Measurements from ENCODE around the gene APBA2. TPM values are rescaled to one million over a fixed set of nuclear protein-coding genes. Genes with fewer than 3 reads are reported as not detected.

Gene APBA2
- total and polyA plus RNA-seq, 10 of the 15 experiments (the other 5 are each of a cell fraction or from before 2014, with no cell fraction given): 0.06 to 0.26 (median 0.07) TPM; not detected in 7

- TF ChIP-seq MTA3 (IDR thresholded peaks at IDR 0.05; ENCODE audit: borderline replicate concordance, low read length): no peak
- TF ChIP-seq EZH2 (IDR thresholded peaks at IDR 0.05; ENCODE audit: borderline replicate concordance, control insufficient read depth, low read depth, low read length): no peak
- no peak for TF ChIP-seq SMAD5 (IDR thresholded peaks at IDR 0.05; ENCODE audit: low read depth)
These were observed 97.1 kb downstream of the APBA2 start (continued) for GRCh38 chr15:28982886-28983285.

- no peak for DNase-seq (ENCODE audit: low read depth, low spot score)
- WGBS (ENCODE audit: insufficient coverage, insufficient replicate concordance, low lambda C conversion rate, missing lambda C conversion rate): 52% methylated on average over 19 of the region's 20 CpGs
- POLR2A ChIA-PET: no interaction called here
These were observed 97.9 kb downstream of the APBA2 start for GRCh38 chr15:28983432-28984311.

More at GRCh38 chr15:28983432-28984311, 97.9 kb downstream of the APBA2 start:
- Histone ChIP-seq H3K27me3 (replicated peaks in 1 of 2; ENCODE audit: control insufficient read depth in 2 of 2, insufficient read depth in 2 of 2, low read length in 1 of 2) (peaks cover 0 to 4% of the 10 kb centered on the region in 2 experiments; a peak in 2 of 4 replicates), H3K4me1 (ENCODE audit: control insufficient read depth, insufficient read depth, low read length) (no peaks in the 10 kb centered on the region), H3K79me2 (ENCODE audit: control insufficient read depth, insufficient read depth, low read length) (no peaks in the 10 kb centered on the region), H3K9ac (ENCODE audit: control insufficient read depth, insufficient read depth, low read length) (no peak overlapping the region), H3K36me3 (ENCODE audit: control insufficient read depth in 2 of 2, insufficient read depth in 2 of 2, low read length in 1 of 2) (no peaks in the 10 kb centered on the region), H3K27ac (ENCODE audit: control insufficient read depth, insufficient read depth) (no peak overlapping the region), H3K9me3 (replicated peaks; ENCODE audit: control insufficient read depth, insufficient read depth, low read length) (no peaks in the 10 kb centered on the region), H3K4me2 (ENCODE audit: control insufficient read depth, insufficient read depth) (no peak overlapping the region), H4K20me1 (ENCODE audit: control insufficient read depth, insufficient read depth) (no peaks in the 10 kb centered on the region), H2AFZ (ENCODE audit: control insufficient read depth, low read depth, low read length) (no peak overlapping the region), H3K4me3 (no peak overlapping the region)
- CTCF ChIA-PET: interaction anchor here (0.9 kb wide), 1 partner anchor 9 kb away, joined by 3 read pairs; no protein-coding TSS in a partner anchor
- intact Hi-C loops (cut with micrococcal nuclease; ENCODE audit: unreplicated experiment) (no loop called here), in situ Hi-C loops (cut with MboI) (no loop called here)
- SMC1A ChIA-PET (ENCODE audit: uncharacterized antibody, unreplicated experiment): no interaction called here
- ATAC-seq (no peak), FAIRE-seq (no peak)
- RAD21 ChIA-PET (ENCODE audit: unreplicated experiment): no interaction called here
- TF ChIP-seq MXI1 (IDR thresholded peaks at IDR 0.05; ENCODE audit: low read depth, low read length): no peak
- no peak for TF ChIP-seq IKZF1 (conservative IDR thresholded peaks at IDR 0.05)
- no peak for TF ChIP-seq IKZF2 (IDR thresholded peaks at IDR 0.05)
- TF ChIP-seq KDM1A (IDR thresholded peaks at IDR 0.05; ENCODE audit: borderline replicate concordance): no peak
- no peak for TF ChIP-seq ESRRA (IDR thresholded peaks at IDR 0.05; ENCODE audit: low read length)
- no peak for TF ChIP-seq KAT2A (conservative IDR thresholded peaks at IDR 0.05; ENCODE audit: control insufficient read depth, low read depth, low read length)
- no peak for TF ChIP-seq MYB (IDR thresholded peaks at IDR 0.05; ENCODE audit: borderline replicate concordance, low read depth, low read length)
- TF ChIP-seq IRF4 (IDR thresholded peaks at IDR 0.05; ENCODE audit: low read depth, low read length): no peak
- BruUV-seq (replicated peaks): no TSS peak
